Measurements from ENCODE around the gene PTMS. TPM values are rescaled to one million over a fixed set of nuclear protein-coding genes. Genes with fewer than 3 reads are reported as not detected.
A peak's percentile ranks its signal among the peaks of the same experiment; 100 is the strongest.

PTMS gene
- total RNA-seq, 1 donor from 2014 or later, result 554 TPM

- TF ChIP-seq CTCF (IDR thresholded peaks at IDR 0.05), result no peak
- Mint-ChIP-seq H3K4me3 (ENCODE audit: unreplicated experiment) (no peak overlapping the region), H3K36me3 (ENCODE audit: unreplicated experiment) (no peaks in the 10 kb centered on the region), H3K4me1 (ENCODE audit: unreplicated experiment) (peaks cover 32% of the 10 kb centered on the region), H3K9me3 (ENCODE audit: unreplicated experiment) (no peaks in the 10 kb centered on the region), H3K27me3 (ENCODE audit: unreplicated experiment) (no peaks in the 10 kb centered on the region), H3K27ac (ENCODE audit: unreplicated experiment) (no peak overlapping the region)
- no peak for DNase-seq (ENCODE audit: extremely low spot score, unreplicated experiment)
Measured at GRCh38 chr12:6758506-6759095, 7.6 kb upstream of the PTMS start.

- H3K27ac Mint-ChIP-seq (ENCODE audit: unreplicated experiment), result peak overlapping the region; percentile 2
- no peaks in the 10 kb centered on the region for H3K36me3 Mint-ChIP-seq (ENCODE audit: unreplicated experiment)
- no peak overlapping the region for H3K4me3 Mint-ChIP-seq (ENCODE audit: unreplicated experiment)
- H3K27me3 Mint-ChIP-seq (ENCODE audit: unreplicated experiment), result no peaks in the 10 kb centered on the region
- no peaks in the 10 kb centered on the region for H3K9me3 Mint-ChIP-seq (ENCODE audit: unreplicated experiment)
- peaks cover 31% of the 10 kb centered on the region for H3K4me1 Mint-ChIP-seq (ENCODE audit: unreplicated experiment)
- no peak for DNase-seq (ENCODE audit: extremely low spot score, unreplicated experiment)
- no peak for TF ChIP-seq CTCF (IDR thresholded peaks at IDR 0.05)
Measured at GRCh38 chr12:6759741-6760140, 6.4 kb upstream of the PTMS start.

GRCh38 chr12:6763380-6763779, 2.8 kb upstream of the PTMS start:
- no peaks in the 10 kb centered on the region for H3K27me3 Mint-ChIP-seq (ENCODE audit: unreplicated experiment)
- peak overlapping the region; percentile 70 for H3K4me3 Mint-ChIP-seq (ENCODE audit: unreplicated experiment)
- no peak for TF ChIP-seq CTCF (IDR thresholded peaks at IDR 0.05)

GRCh38 chr12:6764011-6764828, 1.9 kb upstream of the PTMS start:
- Mint-ChIP-seq H3K27ac (ENCODE audit: unreplicated experiment) (peak overlapping the region; percentile 97), H3K36me3 (ENCODE audit: unreplicated experiment) (no peaks in the 10 kb centered on the region), H3K9me3 (ENCODE audit: unreplicated experiment) (no peaks in the 10 kb centered on the region), H3K27me3 (ENCODE audit: unreplicated experiment) (no peaks in the 10 kb centered on the region), H3K4me3 (ENCODE audit: unreplicated experiment) (peak overlapping the region; percentile 70), H3K4me1 (ENCODE audit: unreplicated experiment) (peaks cover 58% of the 10 kb centered on the region)
- TF ChIP-seq CTCF (IDR thresholded peaks at IDR 0.05), result no peak
- peak; percentile 97 for DNase-seq (ENCODE audit: extremely low spot score, unreplicated experiment)

More at GRCh38 chr12:6763380-6763779, 2.8 kb upstream of the PTMS start:
- no peak for DNase-seq (ENCODE audit: extremely low spot score, unreplicated experiment)
- H3K9me3 Mint-ChIP-seq (ENCODE audit: unreplicated experiment), result no peaks in the 10 kb centered on the region
- H3K36me3 Mint-ChIP-seq (ENCODE audit: unreplicated experiment), result no peaks in the 10 kb centered on the region
- peak overlapping the region; percentile 97 for H3K27ac Mint-ChIP-seq (ENCODE audit: unreplicated experiment)
- H3K4me1 Mint-ChIP-seq (ENCODE audit: unreplicated experiment), result peaks cover 50% of the 10 kb centered on the region

- Mint-ChIP-seq H3K4me3 (ENCODE audit: unreplicated experiment) (peak overlapping the region; percentile 77), H3K9me3 (ENCODE audit: unreplicated experiment) (no peaks in the 10 kb centered on the region), H3K27me3 (ENCODE audit: unreplicated experiment) (no peaks in the 10 kb centered on the region), H3K36me3 (ENCODE audit: unreplicated experiment) (peaks cover 3% of the 10 kb centered on the region), H3K27ac (ENCODE audit: unreplicated experiment) (peak overlapping the region; percentile 97), H3K4me1 (ENCODE audit: unreplicated experiment) (peaks cover 57% of the 10 kb centered on the region)
- no peak for DNase-seq (ENCODE audit: extremely low spot score, unreplicated experiment)
- TF ChIP-seq CTCF (IDR thresholded peaks at IDR 0.05), result no peak
Measured at GRCh38 chr12:6765048-6765633, 1.0 kb upstream of the PTMS start.
